ENCODE data around the gene PF4V1.

Gene PF4V1

GRCh38 chr4:73853246-73853704 lies at the start of gene PF4V1:
Gene PF4V1 (plus strand): TSS chr4:73853296. CDS start chr4:73853363, 67 bp downstream.
- DNase-seq = no peak

GRCh38 chr4:73810191-73810590 lies 42.9 kb upstream of the PF4V1 start:
- no peak for DNase-seq

- no peak for DNase-seq
Measured at GRCh38 chr4:73811841-73812240, 41.3 kb upstream of the PF4V1 start.

DNA sequence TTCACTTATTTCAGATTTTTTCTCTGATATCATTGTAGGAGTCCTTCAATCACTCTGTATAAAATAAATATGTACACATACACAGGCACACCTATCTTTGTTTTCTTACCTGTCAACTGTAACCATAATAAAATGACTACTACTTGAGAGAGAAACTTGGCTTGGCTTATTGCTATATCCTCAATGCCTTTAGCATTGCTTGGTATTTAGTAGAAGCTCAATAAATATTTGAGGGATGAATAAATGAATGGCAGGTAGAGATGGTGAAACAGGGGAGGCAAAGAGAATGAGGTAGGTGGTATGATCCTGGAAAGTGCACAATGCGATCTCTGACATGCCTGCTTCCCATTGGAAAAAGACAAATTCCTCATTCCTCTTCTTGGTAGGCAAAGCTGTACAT lies 38.4 kb upstream of the PF4V1 start:
- no peak for DNase-seq

DNA sequence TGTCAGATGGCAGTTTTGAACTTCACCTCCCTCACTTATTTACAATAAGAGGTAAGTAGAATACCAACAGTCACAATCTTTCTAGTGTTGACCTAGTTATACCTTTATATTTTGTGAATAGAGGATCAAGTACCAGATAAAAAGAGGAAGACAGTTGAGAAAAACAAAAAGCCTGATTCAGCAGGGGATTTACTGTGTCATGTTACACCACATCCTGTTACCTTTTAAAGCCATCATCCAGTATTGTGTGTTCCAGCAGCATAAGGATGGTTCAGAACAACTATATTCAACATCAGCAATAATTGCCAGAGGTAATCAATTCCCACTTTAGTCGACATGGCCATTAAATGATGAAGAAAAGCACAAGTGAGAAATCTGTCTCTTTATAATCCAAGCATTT lies 38.0 kb upstream of the PF4V1 start:
- no peak for DNase-seq

DNA sequence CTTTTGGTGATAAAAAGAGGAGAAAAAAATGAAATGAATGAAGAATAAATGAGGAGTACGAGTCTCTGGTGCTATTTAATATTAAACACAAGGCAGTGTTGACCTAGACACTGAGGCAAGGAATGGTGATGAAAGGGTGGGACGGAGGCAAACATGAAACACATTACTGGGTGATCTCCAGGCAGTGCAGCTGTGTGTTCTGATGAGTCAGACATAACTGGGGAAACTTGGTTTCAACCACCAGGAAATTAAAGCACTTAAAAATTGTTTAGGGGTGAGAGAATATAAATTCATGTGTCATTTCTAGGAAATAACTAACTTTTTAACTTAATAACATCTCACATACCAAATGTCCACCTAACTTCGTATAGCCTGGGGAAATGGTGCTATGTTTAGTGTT lies 36.3 kb upstream of the PF4V1 start:
- no peak for DNase-seq

- DNase-seq = no peak
Measured at GRCh38 chr4:73817341-73817740, 35.8 kb upstream of the PF4V1 start.

DNA sequence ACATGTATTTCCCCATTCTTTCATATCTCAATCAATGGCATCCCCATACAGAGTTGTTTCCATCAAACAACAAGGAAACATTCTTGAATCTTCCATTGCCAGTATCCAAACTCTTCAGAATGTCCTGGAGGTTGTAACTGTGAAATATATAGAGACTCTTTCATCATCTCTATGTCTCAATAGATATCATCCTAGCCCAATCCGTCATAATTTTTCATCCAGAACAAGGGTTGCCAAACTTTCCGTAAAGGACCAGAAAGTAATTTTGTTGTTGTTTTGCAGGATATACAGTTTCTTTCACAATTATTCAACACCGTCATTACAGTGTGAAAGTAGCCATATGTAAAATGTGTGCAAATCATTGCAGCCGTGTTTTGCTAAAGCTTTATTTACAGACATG lies 31.8 kb upstream of the PF4V1 start:
- DNase-seq = no peak

GRCh38 chr4:73822389-73822788 lies 30.7 kb upstream of the PF4V1 start:
- DNase-seq = no peak

DNA sequence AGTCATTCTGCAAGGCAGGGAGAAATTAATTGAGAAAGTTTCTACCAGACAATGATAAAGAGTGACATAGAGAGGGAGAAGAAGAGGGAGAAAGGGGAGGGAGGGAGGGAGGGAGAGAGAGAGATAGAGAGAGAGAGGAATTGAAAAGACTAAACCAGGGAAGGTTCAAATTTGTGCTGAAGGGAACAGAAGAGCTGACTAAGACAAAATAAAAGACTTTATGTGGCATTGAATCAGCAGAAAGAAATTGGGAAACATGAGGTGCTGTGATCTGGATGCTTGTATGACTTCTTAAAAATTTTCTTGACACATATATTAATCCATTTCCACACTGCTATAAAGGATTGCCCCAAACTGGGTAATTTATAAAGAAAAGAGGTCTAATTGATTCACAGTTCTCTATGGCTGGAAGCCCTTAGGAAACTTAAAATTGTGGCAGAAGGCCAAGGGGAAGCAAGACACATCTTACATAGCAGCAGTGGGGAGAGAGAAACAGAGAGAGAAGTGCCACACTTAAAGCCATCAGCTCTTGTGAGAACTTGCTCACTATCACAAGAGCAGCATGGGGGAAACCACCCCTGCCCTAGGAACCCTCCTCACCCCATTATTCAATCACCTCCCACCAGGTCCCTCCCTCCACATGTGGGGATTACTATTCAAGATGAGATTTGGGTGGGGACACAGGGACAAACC lies 30.1 kb upstream of the PF4V1 start:
- no peak for DNase-seq

- no peak for DNase-seq
Measured at GRCh38 chr4:73823760-73824159, 29.3 kb upstream of the PF4V1 start.

GRCh38 chr4:73828956-73829355 lies 24.1 kb upstream of the PF4V1 start:
- DNase-seq = no peak

DNA sequence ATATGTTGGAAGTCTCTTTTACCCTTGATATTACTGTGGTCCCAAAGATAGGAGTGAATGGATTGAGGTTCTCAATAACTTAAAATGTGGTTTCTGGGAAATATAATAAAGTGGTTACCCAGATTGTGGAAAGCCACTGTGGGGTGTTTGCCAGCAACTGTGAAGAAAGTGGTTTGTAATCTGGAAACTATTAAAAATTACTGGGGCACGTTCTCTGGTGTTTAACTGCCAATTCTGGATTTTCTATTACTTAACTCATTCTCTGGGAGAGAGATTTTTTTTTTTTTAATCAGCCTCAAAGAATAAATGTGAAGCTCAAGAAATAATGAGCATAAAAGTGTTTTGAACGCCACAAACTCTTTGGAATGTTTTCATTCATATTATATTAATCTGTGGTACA lies 21.5 kb upstream of the PF4V1 start:
- DNase-seq = no peak

GRCh38 chr4:73832651-73833237 lies 20.4 kb upstream of the PF4V1 start:
- DNase-seq = no peak

GRCh38 chr4:73836373-73837279 lies 16.5 kb upstream of the PF4V1 start, which contains the start of gene CXCL6:
Gene CXCL6 (plus strand): TSS chr4:73836678. CDS start chr4:73836751, 73 bp downstream.
- DNase-seq = no peak

DNA sequence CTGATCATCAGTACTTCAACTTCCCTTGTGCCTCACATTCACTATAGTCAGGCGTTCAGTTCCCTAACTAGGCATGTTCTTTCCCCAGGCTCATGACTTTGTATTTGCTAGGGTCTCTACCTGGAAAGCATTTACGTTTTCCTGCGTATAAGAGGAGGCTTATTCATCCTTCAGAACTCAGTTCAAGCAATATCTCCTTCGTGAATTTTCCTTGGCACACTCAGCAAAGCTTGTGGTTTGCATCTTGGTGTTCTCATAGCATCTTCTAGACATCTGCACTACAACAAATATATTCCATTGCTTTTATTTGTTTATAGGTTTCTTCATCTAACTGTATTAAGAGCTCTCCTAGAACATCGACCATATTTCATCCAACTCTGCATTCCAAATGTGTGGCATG lies 14.0 kb upstream of the PF4V1 start:
- no peak for DNase-seq

GRCh38 chr4:73839715-73840114 lies 13.4 kb upstream of the PF4V1 start:
- DNase-seq = no peak

DNA sequence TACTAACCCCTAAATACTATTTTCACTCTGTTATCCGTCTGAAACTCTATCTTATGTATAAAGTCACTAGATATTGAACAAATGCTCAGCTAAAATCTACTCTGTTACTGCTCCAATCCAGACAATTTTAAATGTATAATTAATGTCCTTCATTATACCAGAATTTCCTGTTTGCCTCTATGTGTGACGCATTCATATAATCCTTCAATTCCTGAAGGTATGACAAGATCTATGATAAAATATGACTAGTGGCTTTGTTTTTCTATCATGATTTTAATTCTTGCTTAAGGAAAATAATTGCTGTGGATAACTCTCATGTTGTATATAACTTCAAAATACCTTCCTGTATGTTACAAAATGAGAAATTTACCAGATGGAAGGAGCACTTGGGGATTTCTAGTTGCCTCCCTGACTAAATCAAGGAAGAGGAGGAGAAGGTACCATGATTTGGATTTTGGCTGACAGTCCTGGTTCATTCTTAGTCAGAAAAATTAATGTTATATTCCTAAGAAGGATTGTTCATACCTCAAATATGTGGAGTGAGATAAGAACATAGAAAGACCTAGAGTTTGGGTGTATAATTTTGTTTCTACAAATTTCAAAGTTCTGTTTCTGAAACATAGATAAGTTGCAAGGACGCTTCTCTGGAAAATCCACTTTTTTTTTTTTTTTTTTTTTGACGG lies 11.7 kb upstream of the PF4V1 start:
- DNase-seq = no peak

DNA sequence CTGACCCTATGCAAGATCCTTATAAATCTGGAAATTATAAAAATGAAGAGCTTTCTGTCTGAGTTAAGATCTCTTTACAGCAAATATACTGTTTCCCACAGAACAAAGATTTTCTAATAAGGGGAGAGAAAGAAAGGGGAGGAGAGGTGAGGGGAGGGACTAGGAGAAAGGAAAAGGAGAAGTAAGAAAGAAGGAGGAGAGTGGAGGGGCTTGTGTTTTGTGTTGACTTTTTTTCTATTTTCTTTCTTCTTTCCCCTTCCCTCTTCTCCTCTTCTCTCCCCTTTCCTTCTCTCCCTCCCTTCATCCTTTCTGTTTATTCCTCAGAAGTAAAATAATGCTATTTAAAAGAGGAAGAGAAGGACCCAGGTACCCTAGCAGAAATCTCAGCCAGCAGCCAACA lies 10.4 kb upstream of the PF4V1 start:
- DNase-seq = no peak

GRCh38 chr4:73843369-73843768 lies 9.7 kb upstream of the PF4V1 start:
- no peak for DNase-seq

DNA sequence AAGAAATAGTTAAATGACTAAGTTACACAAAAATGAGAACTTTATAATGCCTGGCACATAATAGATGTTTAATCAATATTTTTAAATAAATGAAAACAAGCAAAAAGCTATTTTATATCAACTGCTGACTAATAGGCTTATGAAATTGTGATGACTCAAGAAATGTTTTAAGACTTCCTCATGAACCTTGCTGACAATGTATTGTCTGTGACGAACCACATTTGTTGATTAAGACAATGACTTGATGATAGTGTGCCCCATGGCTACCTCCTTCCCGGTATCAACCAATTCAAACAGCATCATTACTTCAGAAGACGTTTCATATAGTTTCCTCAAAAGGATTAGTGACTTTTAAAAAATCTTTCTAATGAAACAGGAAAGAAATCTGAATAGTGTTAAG lies 8.8 kb upstream of the PF4V1 start:
- no peak for DNase-seq

- DNase-seq = no peak
Measured at GRCh38 chr4:73844806-73845205, 8.3 kb upstream of the PF4V1 start.

DNA sequence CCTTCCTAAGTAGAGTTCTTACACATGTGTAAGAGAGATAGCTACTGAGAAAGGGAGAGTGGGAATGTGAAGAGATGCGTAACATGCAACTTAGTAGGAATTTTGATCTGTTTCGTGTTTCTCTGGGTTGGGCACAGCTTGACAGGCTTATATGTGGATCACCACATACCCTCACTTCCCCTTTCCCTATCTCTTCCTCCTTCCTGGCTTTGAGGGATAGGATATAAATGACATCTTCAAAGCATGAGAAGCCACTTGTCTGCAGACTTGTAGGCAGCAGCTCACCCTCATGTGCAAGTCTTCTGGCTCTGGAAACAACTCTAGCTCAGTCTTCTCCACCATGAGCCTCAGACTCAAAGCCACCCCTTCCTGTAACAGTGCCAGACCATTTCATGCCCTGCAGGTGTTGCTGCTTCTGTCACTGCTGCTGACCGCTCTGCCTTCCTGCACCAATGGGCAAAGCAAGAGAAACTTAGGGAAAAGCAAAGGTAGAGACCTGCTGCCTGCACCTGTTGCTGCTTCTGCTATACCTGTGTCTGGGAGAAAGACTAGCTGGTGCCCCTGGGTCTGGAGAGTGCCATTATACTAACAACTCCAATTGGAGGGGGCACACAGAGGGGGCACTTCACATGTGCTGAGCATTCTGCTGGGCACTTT lies 5.4 kb upstream of the PF4V1 start:
- no peak for DNase-seq
